ENCODE data around the gene VPS45.
"Not testable (repeated sequence)": the region's sequence is repeated elsewhere in the genome, so short reads cannot be mapped to it uniquely, and the experiment has no call there.

The VPS45 gene

DNA sequence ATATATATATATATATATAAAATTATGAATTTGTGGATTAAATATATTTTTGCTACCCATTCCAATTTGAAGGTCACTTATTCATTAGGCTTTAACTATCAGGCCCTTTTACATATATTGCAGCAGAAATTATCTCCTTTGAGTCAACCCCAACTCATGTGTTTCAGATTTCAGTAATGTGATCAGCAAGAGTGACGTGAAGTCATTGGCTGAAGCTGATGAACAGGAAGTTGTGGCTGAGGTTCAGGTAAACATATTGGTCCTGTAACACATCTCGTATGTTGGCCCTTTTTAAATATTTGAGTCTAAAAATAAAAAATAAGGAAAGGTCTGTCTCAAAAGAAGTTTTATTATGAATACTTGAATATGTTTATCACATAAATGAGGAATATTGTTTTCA is 8.5 kb downstream of the VPS45 start:
- no peak for DNase-seq

DNA sequence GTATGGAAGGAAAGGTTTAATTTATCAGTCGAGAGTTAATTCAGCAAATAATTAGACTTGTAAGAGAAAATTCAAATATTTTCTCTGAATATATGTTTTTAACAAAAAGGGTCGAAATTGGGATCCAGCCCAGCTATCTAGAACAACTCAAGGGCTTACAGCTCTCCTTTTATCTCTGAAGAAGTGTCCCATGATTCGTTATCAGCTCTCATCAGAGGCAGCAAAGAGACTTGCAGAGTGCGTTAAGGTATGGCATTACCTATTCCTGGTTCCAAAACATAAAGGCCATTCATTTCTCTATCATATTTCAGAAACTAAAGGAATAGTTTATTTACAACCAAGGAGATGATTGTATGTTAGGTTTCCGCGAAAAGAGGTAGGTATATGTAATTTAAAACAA is 9.4 kb downstream of the VPS45 start:
- DNase-seq, result no peak

DNA sequence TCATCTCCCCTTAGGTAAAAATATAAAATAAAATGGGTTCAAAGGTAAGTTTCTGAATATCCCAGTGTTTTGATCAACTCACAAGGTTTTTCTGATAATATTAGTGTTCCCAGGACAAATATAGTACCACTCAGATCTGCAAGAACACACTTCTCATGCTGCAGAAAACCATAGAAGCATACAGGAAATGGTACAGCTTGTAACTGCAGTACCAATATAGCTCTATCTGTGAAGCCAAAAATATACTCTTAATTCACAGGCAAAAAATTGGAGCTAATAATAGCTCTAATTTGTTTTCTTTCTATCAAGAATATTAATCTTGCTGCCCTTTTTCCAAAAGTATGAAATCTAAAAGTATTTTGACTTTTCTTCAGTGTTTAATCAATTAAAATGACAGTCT is 13.2 kb downstream of the VPS45 start:
- DNase-seq, result no peak

DNA sequence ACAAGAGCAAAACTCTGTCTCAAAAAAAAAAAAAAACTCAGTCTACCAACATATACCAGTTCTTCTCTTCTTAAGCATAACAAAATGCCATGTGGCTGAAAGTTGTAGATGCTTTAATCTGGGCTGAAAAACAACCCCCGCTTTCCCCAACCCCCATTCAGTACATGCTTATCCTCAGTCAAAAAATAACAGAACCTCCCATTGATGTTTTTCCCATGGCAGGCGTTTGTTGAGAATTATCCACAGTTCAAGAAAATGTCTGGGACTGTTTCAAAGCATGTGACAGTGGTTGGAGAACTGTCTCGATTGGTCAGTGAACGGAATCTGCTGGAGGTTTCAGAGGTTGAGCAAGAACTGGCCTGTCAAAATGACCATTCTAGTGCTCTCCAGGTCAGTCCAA is 14.9 kb downstream of the VPS45 start:
- no peak for DNase-seq

DNA sequence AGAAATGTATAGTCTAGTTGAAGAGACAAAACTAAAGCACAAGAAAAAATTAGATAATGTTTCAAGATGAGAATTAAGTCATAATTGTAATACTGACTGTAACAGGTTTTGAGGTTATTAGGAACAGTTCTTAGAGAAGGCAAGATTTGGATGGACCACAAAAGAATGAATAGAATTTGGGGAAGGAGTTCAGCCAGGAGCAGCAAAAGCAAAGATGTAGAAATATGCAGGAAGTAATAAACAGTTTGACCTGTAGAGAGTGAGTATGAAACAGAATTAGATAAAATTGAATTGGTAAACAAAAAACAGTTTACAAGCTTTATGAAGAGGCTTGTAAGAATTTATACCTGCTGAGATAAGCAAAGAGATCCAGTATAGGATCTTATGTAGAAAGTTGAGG is 16.3 kb downstream of the VPS45 start:
- no peak for DNase-seq

DNA sequence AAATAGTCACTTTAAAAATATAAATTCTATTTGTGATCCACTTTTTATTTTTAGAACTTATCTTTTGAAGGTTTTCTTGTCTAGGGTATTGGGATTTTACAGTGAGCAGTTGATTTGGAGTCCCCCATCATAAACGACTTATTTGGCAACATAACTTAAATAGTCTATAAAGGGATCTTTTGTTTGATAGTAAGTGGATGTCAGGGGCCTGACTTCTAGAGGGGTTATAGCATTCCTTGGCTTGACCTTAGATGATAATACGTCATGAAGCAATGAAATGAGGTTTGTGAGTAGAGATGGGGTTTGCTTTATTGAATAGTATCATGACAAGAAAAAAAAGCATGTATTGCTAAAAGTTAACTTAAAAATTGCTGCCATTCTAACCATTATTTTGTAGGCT is 17.8 kb downstream of the VPS45 start:
- DNase-seq, result no peak

DNA sequence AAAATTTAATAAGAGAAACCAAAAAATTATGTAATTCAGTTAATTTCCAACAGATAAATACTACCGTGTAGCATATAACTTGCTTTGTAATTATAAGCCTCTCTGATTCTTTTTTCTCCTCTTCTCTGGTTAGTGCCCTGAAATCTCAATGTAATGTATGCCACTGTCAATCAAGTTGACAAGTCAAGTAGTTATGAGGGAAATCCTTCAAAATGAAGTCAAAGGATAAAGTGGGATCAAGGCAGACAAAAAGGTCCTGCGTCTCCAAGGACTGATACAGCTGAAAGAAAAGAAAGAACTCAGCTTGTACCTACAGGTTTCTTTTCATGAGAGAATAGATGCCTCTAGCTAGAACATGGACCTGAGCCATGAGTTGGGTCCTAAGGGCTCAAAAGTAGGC is 19.8 kb downstream of the VPS45 start:
- no peak for DNase-seq

DNA sequence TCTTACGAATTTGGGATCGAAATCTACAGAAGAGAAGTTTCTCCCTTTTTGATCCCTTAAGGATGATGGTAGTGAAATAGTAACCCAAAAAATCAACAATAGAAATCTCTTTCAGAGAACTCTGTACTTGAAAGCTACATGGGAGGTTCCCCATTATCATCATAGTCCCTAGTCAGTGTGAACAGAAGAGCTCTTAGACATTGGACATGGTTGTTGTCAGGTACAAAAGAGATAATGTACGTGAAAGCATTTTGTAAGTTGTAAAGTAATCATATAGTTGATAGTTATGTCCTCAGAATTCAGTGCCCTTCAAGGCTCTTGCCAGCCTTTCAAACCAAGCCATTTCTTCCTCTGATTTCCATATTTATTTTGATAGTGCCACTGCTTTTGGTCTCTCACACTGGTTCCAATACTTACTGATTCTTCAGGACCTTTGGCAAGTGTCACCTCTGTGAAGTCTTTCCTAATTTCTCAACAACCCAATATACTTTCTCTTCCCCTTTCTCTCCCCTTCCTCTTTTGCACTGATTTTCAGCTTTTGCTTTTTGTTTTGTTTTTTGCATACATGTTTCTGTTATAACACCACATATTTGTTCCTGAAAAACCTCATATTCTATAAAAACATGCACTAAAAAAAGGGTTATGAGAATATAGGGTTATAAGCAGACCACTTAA is 22.4 kb downstream of the VPS45 start:
- peak; percentile 79 to 80 for DNase-seq

DNA sequence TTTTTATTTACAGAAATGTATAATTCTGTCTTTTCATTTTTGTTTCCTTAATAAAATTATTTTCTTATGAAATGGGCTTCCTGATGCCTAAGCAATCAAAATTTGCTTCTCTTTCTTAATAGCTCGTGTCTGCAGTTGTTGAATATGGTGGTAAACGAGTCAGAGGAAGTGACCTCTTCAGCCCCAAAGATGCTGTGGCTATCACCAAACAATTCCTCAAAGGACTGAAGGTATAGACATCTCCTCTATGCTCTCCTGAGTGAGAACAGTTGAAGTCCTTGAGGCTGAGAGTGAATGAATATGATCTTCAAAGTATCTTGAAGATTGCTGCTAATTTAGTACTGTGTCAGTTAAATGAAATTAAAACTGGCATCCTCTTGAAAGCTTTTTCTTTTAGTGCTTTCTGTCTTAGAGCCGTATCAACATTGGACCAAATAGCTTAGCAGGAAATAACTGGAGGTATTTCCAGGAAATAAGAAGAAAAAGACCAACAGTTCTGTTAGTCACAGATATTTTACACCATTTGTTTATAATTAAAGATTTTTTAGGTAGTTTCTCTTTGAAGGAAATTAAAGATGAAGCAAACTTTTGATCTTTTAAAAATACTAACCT is 24.7 kb downstream of the VPS45 start:
- DNase-seq, result no peak

DNA sequence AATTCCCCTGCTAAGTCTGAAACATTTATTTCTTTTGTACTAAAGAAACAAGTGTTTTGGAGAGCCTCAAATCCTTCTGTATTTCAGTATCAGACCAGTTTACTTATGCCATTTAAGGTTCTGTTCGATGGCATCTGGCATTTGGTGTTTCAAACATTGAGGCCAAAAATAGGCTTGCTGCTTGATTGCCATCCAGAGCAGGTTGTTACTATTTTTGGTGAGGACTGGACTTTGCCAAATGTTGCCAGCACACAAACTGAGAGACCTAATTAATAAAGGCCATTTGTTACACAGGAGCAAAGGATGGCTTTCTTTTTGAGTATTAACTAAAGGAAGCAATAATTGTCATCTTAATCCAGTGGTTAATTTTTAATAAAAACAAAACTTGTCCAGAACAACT is 26.2 kb downstream of the VPS45 start:
- no peak for DNase-seq

DNA sequence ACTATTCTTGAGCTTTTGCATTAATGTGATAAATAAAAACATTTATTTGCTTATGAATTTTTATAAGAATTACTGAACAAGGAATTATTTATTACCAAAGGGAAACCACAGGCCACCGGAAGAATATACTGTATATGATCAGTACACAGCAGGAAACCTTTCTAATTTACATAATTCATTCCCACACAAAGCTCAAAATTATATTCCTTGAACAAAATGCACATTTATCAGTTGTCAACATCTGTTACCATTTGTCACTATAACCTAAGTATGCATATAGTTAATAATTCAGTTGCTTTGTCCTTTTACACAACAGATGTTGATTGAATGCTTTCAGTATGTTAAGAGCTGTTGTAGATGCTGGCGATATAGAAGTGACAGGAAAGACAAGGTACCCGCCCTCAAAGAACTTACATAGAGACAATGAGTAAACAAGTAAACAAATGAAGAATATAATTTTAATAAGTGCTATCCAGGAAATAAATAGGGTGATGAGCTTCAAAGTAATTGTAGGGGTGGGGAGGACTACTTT is 27.2 kb downstream of the VPS45 start:
- no peak for DNase-seq

DNA sequence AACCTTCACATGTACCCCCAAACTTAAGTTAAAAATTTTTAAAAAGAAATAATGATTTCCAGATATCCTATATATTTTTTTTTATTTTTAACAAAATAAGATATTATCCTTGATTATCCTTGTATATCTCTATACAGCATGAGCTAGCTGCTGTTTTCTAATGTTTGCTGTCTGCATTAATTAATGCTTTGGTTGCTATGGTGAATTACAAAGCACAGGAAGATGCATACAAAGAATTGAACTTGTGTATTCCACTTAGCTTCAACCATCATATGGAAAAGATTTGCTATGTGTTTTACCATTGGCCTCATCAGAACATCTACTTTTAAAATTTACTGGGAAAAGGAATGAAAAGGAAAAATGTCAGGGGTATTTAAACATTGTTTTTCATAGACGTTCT is 35.4 kb downstream of the VPS45 start:
- no peak for DNase-seq

DNA sequence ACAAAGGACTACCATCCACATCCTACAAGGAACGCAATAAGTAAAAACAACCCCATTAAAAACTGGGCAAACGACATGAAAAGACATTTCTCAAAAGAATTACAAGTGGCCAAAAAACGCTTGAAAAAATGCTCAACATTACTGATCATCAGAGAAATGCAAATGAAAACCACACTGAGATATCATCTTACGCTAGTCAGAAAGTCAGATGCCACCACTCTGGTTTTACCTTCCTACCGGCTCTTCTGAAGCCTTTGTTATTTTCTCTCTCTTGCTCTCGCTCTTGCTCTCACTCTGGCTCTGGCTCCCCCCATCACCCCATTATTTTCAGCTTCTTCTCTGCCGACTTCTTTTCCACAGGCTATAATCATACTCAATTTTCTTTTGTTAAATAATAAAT is 38.8 kb downstream of the VPS45 start:
- DNase-seq, result no peak

DNA sequence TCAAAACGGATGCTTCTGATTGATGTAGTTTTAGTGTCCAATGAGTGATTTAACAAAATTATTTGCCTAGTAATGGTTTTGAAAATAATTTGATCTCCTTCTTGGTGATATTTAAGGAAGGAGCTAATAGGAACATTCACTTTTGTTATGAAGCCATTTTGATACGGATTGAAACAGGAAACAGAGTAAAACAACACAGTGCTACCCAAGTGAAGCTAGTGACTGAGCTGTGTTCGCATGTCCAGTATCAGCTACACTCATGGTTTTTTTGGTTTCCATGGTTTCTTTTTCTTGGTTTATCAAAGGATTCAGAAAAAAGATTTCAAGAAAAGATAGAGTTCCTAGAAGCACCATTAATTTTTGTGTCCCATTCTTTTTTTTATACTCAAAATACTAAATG is 42.0 kb downstream of the VPS45 start:
- DNase-seq, result peak in 1 of 2 donors; percentile 22

DNA sequence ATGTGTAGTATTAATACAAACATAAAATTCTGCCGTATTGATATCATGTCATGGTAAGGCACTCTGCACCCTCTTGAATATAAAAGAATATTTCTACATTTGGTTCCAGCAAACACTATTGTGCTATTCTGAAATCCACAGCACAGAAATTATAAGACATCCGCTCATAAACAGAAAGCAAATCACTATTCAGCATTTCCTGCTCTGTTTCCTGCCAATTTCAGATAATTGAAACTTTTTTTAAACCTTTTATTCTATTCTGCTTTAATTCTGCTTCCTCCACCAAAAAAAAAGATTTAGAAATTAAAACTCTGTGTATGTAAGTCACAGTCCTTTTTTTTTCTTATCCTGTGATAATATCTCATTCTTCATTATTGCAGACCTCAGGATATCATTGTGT is 42.5 kb downstream of the VPS45 start:
- DNase-seq, result no peak

DNA sequence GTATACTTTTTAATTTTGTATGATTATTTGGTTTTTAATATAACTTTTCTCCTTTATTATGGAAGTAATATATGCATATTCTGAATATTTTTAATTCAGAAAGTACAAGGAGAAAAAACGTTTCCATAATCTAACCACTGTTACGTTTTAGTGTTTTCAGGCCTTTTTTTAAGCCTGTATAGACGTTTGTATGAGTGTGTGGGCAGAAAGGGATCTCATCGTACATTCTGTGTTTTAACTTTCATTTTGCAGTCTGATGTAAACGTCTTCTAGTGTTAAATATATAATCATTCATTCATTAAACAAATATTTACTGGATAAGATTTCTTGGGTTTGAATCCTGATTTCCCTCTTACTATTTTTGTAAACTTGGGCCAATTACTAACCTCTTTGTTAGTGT is 44.1 kb downstream of the VPS45 start:
- no peak for DNase-seq

DNA sequence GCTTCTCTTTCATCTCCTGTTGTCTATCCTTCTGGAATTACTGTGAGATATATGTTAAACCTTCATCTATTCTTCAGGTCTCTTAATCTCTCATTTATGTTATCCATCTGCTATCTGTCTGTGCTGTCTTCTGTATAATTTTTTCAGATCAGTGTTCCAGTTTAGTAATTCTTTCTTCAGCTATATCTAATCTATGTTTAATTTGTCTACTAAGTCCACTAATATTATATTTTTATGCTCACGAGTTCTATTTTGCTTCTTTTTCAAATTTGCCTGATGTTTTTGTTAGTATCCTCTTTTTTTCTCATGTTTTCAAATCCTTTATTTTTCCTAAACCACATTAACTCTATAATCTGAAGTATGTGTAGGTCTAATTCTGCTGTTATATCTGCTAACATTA is 47.5 kb downstream of the VPS45 start:
- DNase-seq, result no peak

DNA sequence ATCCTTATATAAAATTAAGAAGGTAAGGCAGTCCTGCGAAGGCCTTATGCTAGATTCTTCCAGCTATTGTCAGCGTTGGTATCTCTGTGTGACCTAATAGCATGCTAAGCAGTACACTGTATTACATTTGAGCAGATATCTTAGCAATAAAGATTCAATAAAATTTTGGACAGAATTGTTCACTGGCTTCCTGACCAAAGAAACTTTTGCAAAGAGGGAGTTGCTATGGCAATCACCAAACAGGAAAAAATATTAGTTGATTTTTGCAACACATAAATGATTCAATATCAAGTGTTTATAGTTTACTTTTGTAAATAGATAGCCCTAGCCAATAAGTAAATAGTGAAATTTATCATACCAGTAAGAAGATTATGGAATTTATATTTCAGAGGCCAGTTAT is 51.1 kb downstream of the VPS45 start:
- peak; percentile 9 to 26 for DNase-seq

DNA sequence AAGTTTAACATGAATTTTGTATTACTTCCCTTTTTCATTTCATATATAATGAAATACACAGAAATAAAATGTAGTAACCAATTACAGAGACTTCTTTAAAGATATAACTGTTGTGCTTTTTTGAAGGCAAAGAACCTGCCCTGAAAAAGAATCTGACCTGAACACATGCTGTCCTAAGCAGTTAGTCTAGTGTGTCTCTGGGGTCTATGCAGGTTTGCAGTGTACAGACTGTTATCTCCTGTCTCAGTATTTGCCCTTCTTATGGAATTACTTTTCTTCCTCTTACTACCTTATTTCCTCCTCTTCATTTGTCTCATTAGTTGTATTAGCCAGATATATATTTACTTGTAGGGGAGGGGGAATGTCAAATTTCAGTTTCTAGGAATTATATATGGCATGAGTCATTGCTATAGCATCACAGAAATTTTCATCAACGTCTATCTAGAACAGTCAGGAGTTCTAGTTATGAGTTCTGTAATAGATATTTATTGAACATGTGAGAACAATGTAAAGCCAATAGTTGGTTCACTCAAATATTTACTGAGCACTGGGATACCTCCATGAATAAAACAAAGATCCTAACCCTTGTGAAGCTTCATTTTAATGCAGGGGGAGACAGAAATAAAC is 53.8 kb downstream of the VPS45 start:
- no peak for DNase-seq

DNA sequence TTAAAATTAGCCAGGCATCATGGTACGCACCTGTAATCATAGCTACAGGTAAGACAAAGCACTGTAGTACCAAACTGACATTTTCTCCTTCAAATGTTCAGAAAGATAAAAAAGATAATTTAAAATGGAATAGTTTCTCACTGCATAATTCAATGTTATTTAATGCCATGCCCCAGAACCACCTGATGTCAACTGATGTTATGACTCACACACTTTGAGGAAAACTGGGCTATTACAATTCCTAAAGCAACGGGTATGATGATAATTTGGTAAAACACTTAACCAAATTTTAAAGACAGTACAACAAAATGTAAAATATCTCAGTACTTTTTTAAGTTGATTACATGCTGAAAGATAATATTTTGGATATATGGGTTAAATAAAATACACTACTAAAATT is 59.2 kb downstream of the VPS45 start:
- DNase-seq, result no peak

DNA sequence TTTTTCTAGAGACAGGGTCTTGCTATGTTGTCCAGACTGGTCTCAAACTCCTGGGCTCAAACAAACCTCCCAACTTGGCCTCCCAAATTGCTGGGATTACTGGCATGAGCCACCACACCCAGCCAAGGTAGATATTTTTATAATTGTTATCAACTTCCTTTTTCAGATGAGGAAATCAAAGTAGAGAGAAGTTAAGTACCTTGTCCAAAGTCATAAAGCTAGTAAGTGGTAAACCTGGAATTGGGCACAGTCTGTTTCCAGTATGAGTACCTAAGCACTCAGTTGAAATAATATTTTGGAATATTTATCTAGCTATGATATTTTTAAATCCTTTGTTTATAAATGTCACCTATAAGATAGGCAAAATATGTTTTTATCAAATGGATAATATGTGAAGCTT is 59.9 kb downstream of the VPS45 start:
- no peak for DNase-seq

DNA sequence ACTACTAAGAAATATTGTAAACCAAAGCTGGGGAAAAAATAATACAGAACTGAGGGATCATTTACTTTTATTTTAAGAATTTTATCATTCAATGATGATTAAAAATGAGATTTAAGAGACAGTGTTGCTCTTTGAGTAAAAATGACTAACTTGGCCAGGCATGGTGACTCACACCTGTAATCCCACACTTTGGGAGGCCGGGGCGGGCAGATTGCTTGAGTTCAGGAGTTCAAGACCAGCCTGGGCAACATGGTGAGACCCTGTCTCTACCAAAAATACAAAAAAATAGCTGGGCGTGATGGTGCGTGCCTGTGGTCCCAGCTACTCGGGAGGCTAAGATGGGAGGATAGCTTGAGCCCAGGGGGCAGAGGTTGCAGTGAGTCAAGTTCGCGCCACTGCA is 60.3 kb downstream of the VPS45 start:
- no peak for DNase-seq

DNA sequence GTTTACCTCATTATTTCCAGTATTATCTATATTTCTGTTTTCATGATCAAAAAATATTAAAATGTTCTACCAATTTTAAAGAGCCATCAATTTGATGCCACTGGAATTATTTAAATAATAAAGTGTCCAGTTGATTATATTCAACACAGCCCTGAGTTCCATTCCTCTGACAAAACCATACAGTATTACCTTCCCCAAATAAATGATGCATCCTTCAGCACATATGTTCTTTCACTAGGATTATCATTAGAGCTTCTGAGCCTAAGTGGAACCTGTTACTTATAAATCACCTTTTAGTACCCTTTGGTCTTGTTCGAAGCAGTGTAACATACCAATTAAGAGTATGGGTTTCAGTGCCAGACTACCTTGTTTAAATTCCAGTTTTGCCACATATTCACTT is 64.8 kb downstream of the VPS45 start:
- DNase-seq, result no peak

DNA sequence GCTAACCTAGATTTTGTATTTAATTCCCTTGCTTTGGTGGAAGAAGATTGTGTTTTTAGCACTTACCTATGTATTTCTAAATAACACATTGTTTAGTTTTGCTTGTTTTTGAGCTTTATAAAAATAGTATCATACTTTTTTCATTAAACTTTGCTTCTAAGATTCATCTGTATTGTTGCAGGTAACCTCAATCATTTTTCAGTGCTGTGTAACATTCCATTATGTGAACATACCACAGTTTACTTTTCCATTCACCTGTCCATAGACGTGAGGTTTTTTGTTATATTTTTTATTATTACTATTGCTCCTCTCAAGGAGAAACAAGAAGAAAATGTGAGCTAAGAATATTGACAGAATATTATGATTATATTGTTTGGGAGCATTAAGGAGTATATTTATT is 67.0 kb downstream of the VPS45 start:
- DNase-seq, result no peak

DNA sequence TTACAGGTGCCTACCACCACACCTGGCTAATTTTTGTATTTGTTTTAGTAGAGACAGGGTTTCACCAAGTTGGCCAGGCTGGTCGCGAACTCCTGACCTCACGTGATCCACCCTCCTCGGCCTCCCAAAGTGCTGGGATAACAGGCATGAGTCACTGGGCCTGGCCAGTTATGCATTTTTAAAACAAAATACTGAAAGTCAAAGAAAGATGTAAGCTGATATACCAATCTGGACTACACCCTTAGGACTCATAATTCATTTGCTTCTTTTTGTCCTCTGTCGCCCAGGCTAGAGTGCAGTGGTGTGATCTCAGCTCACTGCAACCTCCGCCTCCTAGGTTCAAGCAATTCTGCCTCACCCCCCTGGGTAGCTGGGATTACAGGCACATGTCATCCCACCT is 67.8 kb downstream of the VPS45 start:
- DNase-seq, result not testable (repeated sequence)

Measured in inflammatory macrophage treated with lipopolysaccharide for 1 hour (primary cell).